Eye (tissue), 1 donor: Measurements from ENCODE around the gene BFSP1.

Experiments used
- DNase-seq: peaks from one replicate; pipeline ENCODE4 v3.0.0-alpha.2; 2015

Gene BFSP1

GRCh38 chr20:17494201-17494600 lies 37.0 kb downstream of the BFSP1 start:
- DNase-seq = no peak

DNA sequence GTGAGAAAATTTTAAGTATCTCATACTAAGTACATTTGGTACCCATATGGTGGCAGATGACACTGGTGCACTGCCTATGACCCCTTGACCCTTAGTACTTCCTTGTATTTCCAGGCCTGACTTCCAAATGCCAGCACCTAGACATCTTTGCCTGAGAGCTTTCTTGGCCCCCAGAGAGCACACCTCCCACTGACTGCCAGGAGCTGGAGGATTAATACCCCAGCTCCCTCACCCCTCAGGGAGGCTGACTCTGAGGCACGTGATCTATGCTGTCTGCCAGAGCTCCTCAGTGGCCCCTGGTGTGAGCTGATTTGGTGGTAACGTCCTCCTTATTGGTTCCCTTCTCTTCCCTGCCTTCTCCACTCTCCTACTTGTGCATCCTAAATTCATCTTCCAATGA lies 38.0 kb downstream of the BFSP1 start:
- DNase-seq = no peak

DNA sequence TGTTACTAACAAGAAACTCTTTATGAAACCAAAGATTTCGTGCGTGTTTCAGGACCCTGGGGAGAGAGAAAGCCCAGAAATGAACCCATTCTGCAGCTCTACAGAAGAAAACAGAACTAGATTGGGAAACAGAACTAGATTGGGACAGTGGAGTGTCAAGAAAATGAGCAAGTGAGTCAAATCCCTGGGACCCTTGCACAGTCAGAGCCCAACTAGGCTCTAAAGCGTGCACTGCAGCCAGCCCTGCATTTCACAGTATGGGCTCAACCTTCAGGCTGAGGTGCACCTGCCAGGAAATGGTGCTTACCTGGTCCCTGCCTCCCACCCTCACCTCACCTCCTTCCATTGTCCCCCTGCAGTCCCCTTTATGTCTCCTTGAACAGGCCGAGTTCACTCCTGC lies 39.7 kb downstream of the BFSP1 start:
- DNase-seq = no peak

GRCh38 chr20:17491041-17491440 lies 40.1 kb downstream of the BFSP1 start:
- DNase-seq = no peak

- no peak for DNase-seq
Measured at GRCh38 chr20:17490501-17490900, 40.7 kb downstream of the BFSP1 start.

DNA sequence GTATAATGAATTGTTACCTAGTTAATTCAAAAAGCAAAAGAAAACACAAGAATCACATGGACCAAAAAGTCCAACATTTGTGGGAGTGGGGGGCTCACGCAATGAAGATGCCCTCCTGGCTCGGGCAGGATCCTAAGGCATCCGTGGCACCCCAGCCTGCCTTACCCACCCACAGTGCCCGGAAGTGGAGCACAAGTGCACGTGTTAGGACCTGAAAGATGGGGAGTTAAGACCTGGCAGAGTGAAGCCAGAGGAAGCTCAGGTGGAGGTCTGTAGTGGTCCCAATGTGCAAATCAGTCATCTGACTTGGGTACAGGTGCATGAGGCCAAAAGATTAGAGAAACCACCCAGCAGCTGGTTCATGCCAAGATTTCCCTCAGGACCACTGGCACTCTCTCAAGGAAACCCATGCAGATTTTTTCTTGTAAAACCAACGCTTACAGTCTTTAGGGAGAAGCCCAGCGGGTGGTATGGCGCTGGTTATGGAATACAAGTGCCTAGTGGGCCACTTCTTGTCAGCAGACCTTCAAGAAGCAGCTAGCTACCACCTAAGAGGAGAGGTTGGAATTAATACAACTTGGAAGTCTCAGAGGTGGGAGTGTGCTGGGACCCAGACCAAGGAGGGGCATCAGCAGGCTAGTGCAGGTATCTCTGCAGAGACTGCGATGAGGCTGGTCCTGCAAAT lies 42.1 kb downstream of the BFSP1 start:
- no peak for DNase-seq

DNA sequence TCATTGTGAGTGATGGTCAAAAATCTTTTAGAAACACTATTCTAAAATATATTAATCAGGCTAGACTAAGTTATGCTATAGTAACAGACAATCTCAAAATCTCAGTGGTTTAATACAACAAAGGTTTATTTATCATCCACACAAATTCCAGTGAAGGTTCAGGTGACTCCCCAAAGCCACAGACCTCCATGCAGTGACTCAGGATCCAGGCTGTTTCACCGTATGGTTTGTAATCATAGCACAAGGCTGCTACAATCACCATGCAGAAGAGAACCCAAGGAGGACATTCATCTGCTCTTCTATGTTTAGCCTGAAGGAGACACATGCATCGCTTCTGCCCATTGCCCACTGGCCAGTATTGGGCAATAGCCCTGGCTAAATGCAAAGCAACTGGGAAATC lies 46.2 kb downstream of the BFSP1 start:
- DNase-seq = no peak

DNA sequence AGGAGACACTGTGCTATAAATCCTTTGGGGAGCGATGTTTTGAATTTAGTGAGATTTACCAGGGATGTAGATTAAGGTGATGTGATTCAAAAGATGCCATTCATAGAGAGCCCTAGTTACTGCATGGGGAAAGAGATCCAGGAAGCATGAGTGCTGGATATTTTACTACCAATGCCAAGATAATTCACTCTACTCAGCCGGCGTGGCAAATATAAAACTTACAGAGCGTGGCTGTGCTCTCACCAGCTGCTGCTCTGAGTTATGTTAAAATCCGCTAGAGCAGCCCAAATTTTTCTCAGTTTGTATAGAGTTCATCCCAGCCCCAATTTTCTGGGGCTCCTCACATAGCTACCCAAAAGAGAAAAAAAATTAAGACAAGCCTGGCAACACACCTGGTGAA lies 48.6 kb downstream of the BFSP1 start:
- DNase-seq = no peak

DNA sequence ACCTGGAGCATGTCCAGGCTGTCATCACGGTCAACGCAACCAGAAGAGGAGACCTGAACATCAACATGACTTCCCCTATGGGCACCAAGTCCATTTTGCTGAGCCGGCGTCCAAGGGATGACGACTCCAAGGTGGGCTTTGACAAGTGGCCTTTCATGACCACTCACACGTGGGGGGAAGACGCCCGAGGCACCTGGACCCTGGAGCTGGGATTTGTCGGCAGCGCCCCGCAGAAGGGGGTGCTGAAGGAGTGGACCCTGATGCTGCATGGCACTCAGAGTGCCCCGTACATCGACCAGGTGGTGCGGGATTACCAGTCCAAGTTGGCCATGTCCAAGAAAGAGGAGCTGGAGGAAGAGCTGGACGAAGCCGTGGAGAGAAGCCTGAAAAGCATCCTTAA lies 49.5 kb downstream of the BFSP1 start:
- no peak for DNase-seq

GRCh38 chr20:17480696-17481095 lies 50.5 kb downstream of the BFSP1 start:
- DNase-seq = no peak

- DNase-seq = peak; percentile 66
Measured at GRCh38 chr20:17479063-17479657, 52.0 kb downstream of the BFSP1 start.

DNA sequence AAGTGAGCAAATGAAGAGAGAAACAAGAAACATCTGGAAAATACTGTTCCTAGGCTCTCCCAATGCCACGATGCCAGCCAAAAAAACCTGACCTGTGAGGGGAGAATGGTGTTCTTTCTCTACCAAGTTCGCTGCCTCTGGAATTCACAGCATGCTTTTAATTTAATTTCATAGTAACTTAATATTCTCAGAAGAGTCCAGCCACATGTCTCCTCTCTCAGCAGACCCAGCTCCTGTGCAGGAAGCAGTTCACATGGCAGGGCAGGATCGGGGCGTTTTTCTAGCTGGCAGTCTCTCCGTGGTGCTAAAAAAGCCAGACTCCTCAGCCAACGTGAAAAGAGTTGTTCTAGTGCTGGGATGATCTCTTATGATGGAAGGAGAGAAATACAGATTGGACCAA lies 57.5 kb downstream of the BFSP1 start:
- no peak for DNase-seq

GRCh38 chr20:17471606-17472187 lies 59.5 kb downstream of the BFSP1 start:
- DNase-seq = no peak

- no peak for DNase-seq
Measured at GRCh38 chr20:17470973-17471372, 60.2 kb downstream of the BFSP1 start.

GRCh38 chr20:17470521-17470920 lies 60.7 kb downstream of the BFSP1 start:
- no peak for DNase-seq

- no peak for DNase-seq
Measured at GRCh38 chr20:17469246-17470030, 61.7 kb downstream of the BFSP1 start.

- DNase-seq = no peak
Measured at GRCh38 chr20:17468073-17468840, 62.9 kb downstream of the BFSP1 start.

- DNase-seq = no peak
Measured at GRCh38 chr20:17467120-17467655, 64.0 kb downstream of the BFSP1 start.

DNA sequence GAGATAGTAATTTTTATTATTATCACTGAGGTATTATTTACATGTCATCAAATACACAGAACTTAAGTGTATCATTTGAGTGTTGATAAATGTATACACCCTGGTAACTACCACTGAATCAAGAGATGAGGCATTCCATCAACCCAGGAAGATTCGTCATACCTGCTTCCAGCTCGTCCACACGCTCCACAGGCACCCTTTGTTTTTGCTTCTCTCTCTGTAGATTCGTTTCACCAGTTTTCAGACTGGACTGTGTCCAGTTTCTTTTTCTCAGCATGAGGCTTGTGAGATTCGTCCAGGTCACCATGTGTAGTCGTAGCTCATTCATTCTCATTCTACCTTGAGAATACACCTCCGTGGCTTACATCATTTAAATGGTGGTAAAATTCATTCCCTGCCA lies 64.5 kb downstream of the BFSP1 start:
- no peak for DNase-seq

GRCh38 chr20:17465236-17465635 lies 65.9 kb downstream of the BFSP1 start:
- DNase-seq = no peak

GRCh38 chr20:17463711-17464110 lies 67.5 kb downstream of the BFSP1 start:
- DNase-seq = no peak

- no peak for DNase-seq
Measured at GRCh38 chr20:17461941-17462340, 69.2 kb downstream of the BFSP1 start.

- DNase-seq = no peak
Measured at GRCh38 chr20:17460119-17460518, 71.1 kb downstream of the BFSP1 start.
